Activated CD8-positive, alpha-beta memory T cell treated with anti-CD3 and anti-CD28 coated beads, Interleukin-2, amount 50 U/mL, for 24 hours (primary cell): ENCODE data around the gene MEG3.

Experiments used
- DNase-seq: peaks from one replicate; pipeline ENCODE4 v3.0.0-alpha.2; 2020; ENCODE audit errors: extremely low read depth

The MEG3 gene

DNA sequence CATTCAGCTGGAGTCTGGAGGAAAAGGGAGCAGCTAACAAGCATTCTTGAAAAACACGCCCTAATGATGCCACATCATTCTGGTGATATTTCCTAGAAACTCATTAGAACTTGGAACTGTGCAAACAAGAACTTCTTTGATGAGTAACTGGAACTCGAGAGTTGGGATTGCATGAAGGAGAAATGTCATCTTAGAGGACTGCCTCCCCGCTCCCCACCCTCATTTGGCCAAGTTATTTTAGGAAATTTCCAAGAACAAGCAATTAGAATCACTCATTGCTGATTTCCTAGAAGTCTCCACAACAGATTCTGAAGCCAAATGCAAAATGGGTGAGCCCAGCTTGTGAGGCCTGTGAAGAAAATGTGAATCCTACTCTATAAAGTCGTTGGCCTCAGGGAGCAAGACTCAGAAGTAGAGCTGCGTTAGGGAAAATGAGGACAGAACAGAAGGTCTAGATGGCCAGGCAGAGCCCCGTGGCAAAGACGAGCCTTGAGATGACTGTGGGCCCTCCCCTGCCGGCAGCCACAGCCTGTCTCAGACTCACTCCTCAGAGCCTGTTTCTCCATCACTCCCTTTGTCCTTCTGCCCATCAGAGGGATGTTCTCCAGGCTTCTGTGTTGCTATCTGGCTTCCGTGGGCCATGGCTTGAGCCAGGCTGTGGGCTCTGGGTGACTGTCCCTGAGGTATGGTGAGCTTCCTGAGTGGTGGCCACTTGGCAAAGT, 39.2 kb downstream of the MEG3 start:
- no peak for DNase-seq

DNA sequence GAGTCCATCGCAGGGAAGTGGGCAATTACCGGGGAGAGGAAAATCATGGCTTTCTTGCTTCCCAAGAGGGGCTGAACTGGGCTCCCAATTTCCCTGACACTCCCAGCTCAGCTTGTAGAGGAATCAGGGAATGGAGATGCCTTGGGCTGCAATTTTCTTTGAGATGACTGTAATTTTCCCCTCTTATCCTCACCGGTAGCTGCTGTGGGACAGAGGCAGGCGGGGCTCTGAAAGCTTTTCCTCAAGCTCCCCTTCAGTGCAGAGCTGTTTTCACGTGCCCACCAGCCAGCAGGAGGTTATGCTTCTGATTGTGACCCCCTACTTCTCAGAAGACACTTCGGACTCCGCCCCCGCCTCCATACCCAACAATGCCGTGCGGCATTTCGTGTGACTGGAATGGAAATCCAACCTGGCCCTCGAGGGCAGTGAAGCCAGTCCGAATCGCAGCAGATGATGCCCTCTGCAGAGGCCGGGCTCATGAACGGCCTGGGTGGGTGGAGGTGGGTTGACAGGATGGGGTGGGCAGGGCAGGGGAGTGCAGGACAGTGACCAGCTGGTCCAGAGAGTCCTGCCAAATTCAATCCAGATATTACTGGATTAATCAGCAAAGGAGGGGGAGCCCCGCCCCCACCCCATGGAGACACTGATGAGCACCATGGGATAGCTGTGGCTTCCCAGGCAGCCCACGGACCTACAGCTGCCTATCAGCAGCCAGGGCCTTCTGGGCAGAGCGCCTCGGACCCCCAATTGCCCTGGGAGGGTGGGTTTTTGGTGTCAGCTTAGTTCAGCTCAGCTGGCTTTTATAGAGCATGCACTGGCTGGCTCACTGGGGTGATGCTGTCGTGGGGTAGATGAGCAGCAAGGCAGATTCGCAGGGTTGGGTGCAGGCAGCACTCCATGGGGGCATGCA, 40.0 kb downstream of the MEG3 start:
- no peak for DNase-seq

DNA sequence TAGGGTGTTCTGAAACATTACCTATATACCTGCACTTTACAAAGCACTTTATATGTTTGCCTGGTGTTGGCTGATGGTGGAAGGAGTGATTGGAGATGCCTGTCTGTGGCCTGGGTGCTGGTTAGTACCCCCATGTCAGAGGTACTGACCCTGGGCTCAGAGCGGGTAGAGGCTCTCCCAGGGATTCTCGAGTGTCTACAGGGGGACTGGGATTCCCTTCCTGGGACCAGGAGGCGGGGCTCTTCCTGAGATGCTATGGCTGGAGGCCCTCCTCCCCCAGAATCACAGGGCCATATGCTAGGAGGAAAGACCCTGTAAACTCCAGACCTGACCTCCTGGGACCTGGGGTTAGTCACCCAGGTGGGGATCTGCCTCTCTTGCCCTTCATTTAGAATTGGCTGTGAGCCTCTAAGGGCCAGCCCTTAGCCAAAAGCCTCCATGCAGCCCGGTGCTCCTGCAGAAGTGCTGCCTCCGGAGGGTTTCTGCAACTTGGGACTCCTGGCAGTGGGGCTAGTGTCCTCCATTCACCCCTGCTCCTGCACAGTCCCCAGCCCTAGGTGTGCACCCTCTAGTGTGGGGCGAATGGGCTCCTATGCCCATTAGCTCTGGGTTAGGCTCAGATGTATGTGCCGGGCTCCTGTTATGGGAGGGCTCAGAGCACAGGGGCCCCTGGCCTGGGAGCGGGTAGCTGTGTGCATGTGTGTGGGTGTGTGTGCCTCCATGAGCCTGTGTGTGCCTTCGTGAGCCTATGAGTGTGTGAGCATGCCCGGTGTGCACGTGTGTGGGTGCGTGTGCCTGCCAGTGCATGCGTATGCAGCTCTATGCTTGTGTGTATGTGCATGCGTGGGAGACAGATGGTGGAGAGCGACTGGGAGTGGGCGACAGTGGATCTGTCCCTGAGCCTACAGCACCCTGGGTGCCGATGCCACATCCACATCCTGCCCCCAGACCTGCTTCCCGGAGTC, 41.0 kb downstream of the MEG3 start:
- no peak for DNase-seq

DNA sequence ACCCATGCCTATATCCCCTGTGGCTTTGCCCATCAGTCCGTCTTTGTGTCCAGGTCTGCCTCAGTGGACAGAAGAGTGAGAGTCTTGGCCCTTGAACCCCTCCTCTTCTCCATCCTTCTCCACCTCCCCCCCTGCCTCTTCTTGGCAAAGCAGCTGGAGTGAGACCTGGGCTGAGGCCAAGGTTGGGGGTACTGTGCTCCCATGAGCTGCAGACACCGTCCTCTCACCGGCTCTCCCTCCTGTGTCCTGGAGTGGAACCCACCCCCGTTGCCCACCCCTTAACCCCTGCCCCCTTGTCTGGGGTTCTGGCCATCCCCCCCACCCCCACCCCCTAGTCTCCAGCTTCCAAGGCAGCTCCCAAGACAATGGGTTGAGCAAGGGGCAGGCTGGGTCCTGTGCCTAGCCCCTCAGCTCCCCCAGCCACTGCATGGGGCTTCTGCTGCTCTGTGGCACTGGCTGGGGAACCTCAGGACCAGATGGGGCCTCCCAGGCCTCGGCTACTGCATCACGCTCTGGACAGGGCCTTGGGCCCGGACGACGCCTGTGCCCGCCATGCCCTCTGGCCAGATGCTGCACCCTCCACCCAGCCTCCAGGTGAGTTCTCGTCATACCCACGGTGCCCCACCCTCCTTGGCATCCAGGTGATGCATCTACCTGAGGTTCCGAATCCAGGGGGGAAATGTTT, 41.9 kb downstream of the MEG3 start:
- no peak for DNase-seq

DNA sequence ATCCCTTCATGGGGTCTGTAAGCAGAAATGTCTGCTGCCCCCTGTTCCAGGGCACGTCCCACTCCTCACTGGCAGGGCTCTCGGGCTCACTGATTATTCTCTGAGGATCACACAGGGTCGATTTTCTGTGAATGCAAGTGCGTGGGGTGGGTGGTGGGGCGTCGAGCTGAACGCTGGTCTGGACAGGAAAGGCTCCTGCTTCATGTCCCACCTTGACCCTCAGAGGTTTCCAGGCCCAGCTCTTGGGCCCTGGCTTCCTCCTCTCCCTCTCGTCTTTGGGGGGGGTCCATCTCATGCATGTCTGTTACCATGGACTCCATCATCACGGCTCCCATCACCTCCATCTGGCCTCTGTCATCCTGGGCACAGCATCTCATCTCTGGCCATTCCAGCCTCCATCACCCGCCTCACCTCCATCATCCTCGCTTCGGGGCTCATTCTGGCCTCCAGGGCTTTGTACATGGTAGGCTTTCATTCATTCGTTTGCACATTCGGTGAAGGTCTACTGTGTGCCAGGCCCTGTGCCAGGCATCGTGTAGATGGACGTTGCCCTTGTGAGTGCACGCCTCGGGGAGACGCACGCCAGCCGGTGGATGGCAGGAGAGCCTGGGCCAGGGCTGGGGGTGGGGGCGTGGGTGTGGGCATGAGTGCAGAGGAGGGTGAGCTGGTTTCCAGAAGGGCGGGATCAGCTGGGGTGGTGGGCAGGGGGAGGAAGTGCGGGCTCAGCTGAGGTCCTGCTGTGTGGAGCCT, 42.9 kb downstream of the MEG3 start:
- no peak for DNase-seq

DNA sequence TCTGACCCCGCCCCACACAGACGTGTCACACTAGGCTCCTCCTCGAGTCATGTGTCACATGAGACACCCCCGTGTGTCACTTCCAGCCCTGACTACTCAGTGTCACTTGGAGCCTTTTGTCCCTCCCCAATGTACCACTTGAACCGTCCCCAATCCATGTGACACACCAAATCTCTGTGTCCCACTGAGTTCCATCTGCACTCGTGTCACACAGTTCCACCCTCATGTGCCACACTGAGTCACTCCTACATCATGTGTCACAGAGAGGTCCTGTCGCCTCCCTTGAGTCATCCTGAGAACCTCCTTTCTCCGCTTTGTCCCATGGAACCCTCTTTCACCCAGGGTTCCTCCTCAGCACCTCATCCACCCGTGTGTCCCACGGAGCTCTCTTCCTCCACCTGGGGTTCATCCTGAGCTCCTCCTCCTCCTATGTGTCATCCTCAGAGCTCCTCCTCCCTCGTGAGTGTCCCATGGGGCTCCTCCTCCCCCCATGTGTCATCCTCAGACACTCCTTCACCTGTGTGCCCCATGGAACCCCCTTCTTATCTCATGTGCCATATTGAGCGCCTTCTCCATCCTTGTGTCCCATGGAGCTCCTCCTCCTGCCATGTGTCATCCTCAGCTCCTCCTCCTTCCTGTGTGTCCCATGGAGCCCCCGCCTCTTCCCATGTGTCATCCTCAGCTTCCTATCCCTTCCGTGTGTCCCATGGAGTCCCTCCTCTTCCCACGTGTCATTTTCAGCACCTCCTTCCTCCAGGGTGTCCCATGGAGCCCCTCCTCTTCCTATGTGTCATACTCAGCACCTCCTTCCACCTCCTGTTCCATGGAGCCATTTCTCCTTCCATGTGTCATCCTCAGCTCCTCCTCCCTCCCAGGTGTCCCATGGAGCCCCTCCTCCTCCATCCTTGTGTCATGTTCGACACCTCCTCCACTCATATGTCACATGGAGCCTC, 45.6 kb downstream of the MEG3 start:
- no peak for DNase-seq

DNA sequence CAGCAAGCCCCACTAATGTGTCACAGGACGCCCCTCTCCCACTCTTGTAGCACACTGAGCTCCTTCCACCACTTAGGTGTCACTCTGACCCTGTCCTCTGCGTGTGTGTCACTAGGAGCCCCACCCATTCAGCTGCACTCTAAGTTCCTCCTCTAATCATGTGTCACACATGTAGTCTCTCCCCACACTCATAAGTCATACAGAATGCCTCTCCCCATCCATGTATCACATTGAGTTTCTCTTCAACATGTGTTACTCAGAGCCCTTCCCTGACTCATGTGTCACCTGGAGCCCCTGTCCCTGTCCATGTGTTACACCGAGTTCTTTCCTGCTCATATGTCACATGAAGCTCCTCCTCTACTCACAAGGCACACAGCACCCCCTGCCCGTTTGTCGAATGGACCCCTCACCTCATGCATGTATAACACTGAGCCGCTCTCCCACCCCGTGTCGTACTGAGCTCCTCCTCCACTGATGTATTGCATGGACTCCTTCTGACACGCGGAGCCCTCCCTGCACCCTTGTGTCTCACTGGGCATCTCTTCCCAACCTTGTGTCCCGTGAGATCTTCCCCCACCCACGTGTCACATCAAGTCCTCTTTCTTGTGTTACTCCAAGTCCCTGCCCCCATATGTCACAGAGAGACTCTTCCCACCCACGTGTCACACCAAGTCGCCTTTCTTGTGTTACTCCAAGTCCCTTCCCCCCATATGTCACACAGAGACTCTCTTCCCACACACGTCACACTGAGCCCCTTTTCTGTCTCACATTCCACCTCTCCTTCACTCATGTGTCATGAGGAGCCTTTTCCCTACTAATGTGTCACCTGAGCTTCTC, 46.6 kb downstream of the MEG3 start:
- DNase-seq = no peak

DNA sequence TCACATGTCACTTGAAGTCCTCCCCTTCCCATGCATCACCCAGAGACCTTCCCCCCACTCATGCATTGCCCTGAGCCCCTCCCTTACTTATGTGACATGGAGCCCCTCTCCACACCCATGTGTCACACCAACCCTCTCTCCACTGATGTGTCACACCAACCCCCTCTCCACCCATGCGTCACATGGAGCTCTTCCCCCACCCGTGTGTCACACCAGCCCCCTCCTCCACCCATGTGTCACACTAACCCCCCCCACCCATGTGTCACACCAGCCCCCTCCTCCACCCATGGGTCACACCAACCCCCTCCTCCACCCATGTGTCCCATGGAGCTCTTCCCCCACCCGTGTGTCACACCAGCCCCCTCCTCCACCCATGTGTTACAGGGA, 47.2 kb downstream of the MEG3 start:
- DNase-seq = no peak

DNA sequence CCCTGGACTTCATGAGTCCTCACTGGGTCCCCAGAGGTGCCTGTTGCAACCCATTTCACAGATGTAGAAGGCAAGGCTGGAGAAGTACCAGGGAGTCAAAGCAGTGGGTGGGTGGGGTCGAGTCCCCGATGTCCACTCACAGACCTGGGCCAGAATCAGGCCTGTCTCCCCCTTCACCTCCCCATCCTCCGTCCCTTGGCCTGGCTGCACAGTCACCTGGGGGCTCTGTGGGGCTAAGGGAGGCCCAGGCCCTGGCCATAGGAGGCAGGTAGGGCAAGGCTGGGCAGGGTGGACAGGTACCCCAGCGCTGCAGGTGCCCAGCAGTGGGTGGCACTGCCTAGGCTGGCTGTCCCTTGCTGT, 48.1 kb downstream of the MEG3 start:
- DNase-seq = no peak

DNA sequence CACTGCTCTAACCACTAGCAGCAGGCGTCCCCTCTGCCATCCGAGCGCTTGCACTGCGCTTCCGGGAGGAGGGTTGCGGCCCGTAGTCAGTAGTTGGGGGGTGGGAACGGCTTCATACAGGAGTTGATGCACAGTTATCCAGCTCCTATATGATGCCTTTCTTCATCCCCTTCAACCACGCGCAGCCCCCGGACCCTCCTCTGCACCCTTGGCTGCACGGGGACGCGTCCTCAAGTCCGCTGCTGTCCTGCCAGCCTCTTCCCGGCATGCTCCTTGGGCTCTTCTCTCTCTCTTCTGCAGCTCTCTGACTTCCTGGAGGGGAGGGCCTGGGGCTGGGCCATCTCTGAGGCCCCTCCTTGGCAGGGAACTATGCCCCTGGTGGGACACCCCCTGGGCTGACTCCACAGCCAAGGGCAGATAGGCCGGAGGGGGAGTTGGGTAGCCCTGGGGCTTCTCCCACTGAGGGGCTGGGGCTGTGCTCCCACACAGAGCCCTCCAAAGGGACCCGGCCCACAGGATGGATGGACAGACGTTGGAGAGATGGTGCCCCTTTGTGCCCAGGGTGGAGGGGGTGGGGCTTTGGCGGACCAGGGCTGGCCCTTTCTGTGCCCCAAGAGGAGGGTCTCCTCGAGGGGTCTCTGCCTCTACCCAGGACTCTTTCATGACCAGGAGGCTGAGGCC, 48.6 kb downstream of the MEG3 start:
- DNase-seq = no peak

DNA sequence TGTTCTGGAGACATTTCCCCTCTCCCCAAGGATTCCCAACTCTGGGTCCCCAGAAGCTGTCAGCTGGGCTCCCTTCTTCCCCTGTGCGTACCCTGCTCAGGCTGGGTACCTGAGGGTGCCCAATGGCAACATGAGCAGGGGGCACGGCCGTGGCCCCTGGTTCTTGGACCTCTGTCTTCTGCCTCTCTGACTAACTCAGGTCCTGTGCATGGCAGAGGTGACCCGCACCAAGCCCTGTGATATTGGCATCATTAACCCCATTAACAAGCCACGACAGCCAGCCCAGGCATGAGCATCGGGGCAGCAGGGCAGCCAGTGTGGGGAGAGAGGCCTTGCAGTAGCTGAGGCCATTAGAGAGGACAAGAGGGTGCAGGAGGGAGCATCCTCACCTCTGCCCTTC, 49.2 kb downstream of the MEG3 start:
- DNase-seq = no peak

DNA sequence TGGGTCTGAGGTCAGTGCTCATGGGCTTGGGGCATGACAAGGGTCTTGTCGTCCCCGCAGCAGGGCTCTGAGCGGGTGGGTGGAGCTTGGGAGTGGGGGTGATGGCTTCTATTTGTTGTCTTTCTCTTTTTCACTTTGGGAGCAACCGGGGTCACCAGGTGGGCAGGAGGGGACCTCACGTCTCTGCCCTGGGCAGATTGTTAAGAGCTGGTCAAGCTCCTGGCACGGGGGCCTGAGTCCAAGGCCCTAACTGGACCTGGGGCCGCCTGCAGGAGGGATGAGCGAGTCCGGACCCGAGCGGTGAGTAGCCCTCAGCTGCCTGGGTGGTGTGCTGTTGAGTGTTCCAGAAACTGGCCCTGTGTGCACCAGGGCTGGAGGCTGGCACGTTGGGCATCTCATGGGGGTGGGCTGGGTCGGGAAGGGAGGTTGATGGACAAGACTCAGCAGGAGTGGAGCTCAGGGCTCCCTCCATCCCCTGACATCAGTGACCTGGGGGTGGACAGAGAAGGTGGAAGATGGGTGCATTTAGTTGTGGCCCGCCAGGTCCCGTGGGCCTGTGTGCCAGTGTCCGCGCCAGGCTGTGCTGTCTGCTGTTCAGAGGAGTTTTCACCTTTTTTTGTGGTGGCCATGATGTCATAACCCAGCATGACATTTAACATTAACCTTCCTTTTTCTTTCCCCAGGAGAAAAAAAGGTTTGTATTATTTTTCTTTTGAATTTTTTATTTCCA, 50.1 kb downstream of the MEG3 start:
- DNase-seq = no peak

DNA sequence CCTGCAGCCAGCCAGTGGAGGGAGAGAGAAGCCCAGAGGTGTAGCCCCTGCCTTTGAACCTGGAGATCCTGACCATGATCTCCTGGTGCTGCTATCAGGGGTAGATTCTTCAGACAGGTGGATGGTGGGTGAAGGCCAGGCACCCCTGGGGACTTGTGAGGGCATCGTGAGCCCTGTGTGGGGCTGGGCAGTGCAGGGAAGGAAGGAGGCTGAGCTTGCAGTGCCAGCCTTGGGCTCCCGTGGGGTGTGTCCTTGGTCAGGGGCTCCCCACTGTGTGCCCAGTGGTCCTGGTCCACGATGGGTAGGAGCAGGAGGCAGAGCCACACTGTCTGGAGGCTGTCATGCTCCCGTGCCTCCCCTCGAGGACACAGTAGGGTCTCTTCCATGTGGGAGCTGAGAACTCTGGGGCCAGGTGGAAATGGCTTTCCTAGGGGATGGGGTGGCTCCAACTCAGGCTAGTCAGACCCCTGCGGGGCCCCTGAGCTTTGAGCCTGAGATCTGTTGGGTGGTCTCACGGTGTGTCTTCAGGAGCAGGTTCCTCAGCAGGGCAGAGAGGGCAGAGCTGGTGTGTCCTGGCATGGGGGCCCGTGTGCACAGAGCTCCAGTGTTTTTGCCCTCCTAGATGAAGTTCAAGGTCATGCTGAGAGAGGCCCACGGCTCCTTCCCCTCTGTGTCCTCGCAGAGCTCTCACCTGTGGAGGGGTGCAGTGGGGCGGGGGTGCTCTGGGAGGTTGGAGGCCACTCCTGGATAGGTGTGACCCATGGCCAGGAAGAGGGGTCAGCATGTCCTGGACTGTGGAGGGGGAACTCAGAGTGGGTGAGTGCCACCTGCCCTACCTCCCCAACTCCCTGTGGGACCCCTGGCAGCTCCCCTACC, 52.6 kb downstream of the MEG3 start:
- DNase-seq = no peak

DNA sequence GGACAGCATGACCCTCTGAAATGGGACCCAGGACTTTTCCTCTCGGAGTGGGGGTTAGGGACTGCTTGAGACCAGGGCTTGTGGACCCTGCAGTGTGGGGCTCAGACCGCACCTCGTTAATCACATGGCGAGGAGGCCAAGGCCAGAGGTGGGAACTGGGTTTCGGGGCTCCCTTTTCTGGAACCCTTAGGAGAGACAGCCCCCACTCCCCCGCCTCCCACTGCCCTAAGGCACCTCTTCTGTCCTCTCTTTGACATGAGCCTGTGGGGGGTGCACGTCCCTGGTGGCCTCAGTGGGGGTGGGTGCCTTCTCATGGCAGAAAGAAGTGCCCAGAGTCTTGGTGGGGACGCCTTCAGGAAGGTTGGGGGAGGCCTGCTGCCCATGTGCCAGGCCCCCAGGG, 53.3 kb downstream of the MEG3 start:
- DNase-seq = no peak

DNA sequence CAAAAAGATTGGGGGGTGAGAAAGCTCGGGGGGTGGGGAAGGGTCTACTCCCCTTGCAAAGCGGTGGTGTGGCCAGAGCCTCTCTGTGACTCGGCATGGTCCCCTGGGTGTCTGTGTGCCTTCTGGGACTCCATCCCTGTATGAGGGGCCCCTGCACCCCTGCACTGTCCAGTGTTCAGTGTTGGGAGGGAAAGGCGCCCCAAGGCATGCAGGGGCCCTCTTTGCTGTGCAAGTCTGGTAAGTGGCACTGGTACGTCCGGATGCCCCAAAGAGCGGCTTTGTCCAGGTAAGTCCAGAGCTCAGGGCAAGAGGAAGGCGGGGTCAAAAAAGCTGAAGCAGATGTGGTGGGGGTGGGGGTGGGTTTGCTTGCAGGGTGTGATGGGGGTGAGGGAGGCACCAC, 53.9 kb downstream of the MEG3 start:
- no peak for DNase-seq

DNA sequence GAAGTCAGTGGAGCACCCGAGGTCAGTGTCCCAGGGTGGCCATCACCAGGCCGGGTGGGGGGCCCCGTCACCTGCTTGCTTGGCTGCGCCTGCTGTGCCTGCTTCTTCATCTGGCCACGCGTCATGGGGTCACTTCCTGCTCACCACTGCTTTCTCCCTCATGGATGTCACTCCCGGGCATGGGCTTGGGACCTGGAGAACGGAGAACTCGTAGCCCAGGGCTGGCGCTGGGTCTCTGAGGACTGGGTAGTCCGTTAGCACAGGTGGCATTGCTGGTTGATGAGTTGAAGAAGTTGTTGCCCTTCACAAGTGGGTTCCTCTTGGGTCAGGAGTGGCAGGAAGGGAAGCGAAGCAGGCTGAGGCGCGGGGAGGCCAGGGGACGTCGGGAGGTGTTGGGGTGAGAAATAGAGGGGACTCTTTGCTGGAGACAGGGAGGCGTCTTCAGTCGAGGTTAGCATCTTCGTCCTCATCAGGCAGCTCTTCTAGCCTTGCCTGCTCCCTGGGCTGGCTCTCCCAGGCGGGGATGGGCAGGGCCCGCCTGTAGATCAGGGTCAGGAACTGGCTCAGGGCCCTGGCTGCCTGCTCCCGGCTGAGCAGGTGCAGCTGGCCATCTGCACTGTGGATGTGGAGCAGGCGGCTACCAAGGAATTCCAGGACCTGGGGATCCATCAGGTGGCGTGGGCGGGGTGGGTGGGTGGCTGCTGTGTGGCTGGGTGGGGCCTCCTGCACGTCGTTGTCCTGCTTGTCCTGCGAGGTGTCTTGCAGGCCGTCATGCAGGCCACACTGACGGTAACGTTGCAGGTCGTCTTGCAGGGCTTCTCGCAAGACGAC, 54.6 kb downstream of the MEG3 start:
- no peak for DNase-seq
